Measurements from ENCODE around the gene CLASP1.

CLASP1 gene

GRCh38 chr2:121287956-121288355 lies 361.3 kb downstream of the CLASP1 start:
- DNase-seq (ENCODE audit: low read depth in 3 of 3): no peak
